Measurements from ENCODE around the gene PRUNE2. TPM values are rescaled to one million over a fixed set of nuclear protein-coding genes. Genes with fewer than 3 reads are reported as not detected.
"Not testable (repeated sequence)": the region's sequence is repeated elsewhere in the genome, so short reads cannot be mapped to it uniquely, and the experiment has no call there.

PRUNE2 gene
- total RNA-seq, 1 donor from 2014 or later = 0.83 TPM

GRCh38 chr9:76699971-76700370 is 205.9 kb downstream of the PRUNE2 start:
- intact Hi-C loops (cut with micrococcal nuclease) = no loop called here

GRCh38 chr9:76697554-76697953 is 208.4 kb downstream of the PRUNE2 start:
- intact Hi-C loops (cut with micrococcal nuclease) = no loop called here

DNA sequence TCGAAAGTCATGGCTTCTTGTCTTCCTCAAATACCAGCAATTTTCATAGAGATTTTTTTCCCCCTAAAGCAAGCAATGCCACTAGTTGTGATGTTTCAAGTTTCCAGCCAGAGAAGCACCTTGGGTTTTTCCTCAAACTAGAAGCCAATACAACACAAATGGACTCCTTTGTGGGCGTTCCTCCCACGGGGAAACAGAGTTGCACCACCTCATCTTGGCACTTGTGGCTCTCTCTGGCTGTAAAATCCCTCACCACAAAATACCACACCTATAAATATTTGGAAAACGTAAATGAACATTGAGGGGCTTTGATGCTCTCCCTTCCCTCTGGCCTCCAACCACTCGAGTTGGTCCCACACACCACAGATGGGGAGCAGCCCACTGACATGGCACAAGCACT is 208.8 kb downstream of the PRUNE2 start:
- intact Hi-C loops (cut with micrococcal nuclease) = no loop called here

- intact Hi-C loops (cut with micrococcal nuclease) = no loop called here
These were observed 212.0 kb downstream of the PRUNE2 start for GRCh38 chr9:76693912-76694311.

DNA sequence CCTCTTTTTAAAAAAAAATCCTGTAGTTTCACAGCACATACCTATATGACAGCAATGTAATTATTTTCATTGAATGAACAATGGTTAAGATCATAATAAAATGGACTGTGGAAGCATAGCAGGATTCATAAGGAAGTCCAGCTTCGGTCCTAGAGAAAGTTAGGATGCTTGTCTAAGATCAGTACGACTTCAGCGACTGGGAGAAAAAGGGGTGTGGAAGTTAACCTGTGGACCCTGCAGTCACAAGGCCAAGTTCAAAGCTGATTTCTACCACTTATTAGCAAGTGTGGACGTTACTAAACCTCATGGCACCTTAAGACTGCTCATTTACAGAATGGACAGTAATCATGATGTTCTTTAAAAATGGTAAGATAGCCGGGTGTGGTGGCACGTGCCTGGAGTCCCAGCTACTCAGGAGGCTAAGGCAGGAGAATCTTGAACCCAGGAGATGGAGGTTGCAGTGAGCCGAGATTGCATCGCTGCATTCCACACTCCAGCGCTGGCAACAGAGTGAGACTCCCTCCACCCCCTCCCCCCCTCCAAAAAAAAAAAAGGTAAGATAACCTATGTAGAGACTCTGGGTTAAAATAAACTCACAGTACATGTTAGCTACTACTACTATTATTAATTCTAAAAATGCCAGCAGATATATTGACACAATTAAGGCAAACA is 213.3 kb downstream of the PRUNE2 start:
- intact Hi-C loops (cut with micrococcal nuclease) = no loop called here

DNA sequence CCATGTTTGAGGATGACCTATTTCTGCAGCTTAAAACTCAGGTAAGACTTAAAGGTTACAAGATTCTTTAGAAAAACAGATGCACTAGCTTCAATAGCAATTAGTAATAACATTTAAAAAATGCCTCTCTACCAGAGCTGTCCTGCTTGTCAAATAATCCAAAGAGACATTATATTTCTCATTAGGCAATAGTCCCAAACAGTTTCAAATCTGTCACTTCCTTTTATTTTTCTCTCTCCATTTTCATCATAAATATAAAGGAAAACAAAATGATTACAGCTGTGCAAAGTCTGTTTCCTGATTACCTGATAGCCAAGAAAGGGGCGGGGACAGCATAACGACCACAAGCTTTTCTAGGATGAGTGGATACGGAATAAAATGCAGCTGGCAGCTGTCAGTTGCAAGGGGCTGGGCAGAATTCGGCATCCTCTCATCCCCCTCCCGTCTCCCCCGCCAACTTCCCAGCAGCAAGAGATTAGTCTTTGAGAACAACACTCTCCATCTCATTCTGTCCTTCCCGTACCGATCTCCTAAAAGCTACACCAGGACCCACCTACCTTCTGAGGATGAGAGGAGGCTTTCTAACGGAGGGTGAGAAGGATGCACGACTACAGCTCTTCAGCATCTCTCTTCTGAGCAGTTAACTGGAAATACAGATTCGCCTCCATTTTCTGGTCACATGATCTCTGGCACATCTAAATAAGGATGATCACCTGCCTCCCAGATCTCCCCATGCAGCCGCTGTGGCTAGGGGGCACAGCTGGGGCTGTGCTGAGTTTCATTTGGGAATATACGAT is 214.2 kb downstream of the PRUNE2 start:
- intact Hi-C loops (cut with micrococcal nuclease) = no loop called here

DNA sequence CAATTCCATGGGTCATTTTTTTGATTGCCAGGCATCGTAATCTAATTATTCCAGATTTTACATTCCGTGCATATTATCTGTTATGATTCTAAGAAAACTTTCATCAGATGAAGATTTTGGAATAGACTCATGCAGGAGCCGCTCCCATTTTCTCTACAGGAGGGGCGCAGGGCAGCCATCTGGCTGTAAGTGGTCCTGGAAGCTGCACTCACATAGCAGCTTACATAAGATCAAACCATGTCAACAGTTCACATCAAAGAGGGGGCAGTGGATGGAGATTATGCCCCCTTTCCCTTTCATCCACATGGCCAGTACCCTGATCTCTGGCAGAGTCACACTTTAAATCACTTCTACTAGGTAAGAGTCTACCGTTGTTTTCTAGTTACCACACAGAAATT is 214.9 kb downstream of the PRUNE2 start:
- intact Hi-C loops (cut with micrococcal nuclease) = no loop called here

GRCh38 chr9:76690246-76690972 is 215.5 kb downstream of the PRUNE2 start:
- intact Hi-C loops (cut with micrococcal nuclease) = no loop called here

GRCh38 chr9:76688471-76689238 is 217.3 kb downstream of the PRUNE2 start:
- intact Hi-C loops (cut with micrococcal nuclease) = no loop called here

- intact Hi-C loops (cut with micrococcal nuclease) = no loop called here
These were observed 218.0 kb downstream of the PRUNE2 start for GRCh38 chr9:76687861-76688391.

DNA sequence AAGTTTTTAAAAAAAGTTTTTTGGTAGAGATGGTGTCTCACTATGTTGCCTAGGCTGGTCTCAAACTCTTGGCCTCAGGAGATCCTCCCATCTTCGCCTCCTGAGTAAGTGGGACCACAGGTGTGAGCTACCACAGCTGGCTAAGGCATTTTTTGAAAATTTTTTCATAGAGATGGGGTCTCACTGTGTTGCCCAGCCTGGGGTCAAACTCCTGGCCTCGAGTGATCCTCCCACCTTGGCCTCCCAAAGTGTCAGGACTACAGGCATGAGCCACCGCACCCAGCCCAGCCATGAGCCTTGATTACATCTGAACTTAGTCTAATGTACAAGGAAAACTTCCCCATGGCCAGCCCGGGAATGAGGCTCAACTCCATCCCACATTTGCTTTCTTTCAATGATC is 219.2 kb downstream of the PRUNE2 start:
- intact Hi-C loops (cut with micrococcal nuclease) = no loop called here

GRCh38 chr9:76684213-76684612 is 221.7 kb downstream of the PRUNE2 start:
- intact Hi-C loops (cut with micrococcal nuclease) = no loop called here

- intact Hi-C loops (cut with micrococcal nuclease) = no loop called here
These were observed 224.4 kb downstream of the PRUNE2 start for GRCh38 chr9:76681556-76681955.

GRCh38 chr9:76680716-76681425 is 225.0 kb downstream of the PRUNE2 start:
- intact Hi-C loops (cut with micrococcal nuclease) = no loop called here

DNA sequence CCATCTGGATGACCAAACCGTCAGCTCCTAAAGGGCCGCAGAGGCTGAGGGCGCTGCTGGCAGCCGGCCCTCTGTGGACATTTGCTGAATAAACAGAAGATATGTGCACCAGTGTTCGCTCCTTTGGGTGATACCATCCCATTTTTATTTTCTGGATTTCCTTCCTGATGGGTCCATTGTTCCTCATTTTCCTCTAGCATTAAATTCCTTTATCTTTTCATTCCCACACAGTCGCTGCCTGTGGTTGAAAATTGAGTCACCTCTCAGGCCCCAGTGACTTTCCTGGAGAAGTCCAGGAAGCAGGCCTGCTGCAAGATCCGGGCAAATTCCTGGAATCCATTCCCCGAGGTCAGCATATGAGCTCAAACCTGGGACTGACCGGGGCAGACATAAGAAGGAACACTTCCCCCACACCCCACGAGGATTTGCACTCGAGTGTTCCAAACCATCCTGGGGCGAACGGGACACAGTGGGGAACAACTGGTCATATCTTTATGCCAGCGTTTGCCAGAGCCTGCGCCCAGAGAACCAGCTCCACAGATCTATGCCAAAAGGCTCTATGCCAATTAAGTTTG is 228.3 kb downstream of the PRUNE2 start:
- intact Hi-C loops (cut with micrococcal nuclease) = no loop called here

GRCh38 chr9:76676857-76677256 is 229.1 kb downstream of the PRUNE2 start:
- intact Hi-C loops (cut with micrococcal nuclease) = no loop called here

DNA sequence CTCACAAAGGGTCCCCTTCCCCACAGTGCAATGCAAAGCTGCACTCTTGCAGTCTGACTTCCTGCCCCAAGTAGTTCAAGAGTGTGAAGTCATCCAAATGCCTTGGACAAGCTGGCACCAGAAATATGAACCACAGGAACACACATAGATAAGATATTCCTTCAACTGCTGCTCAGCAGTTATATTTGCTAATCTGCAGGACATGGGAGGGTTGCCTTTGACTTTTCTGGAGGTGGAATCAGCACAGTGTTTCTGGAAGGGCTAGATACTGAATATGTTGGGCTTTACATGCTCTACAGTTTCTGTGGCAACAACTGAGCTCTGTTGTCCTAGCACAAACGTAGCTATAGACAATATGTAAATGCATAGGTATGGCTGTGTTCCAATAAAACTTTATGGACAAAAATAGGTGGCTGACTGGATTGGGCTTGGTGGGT is 238.4 kb downstream of the PRUNE2 start:
- intact Hi-C loops (cut with micrococcal nuclease) = no loop called here

- intact Hi-C loops (cut with micrococcal nuclease) = not testable (repeated sequence)
These were observed 239.9 kb downstream of the PRUNE2 start for GRCh38 chr9:76665966-76666365.

GRCh38 chr9:76665458-76665857 is 240.5 kb downstream of the PRUNE2 start:
- intact Hi-C loops (cut with micrococcal nuclease) = no loop called here

- intact Hi-C loops (cut with micrococcal nuclease) = no loop called here
These were observed 241.8 kb downstream of the PRUNE2 start for GRCh38 chr9:76664120-76664519.
